IMR-90 (cell line): ENCODE measurements around the gene VHLL. TPM values are rescaled to one million over a fixed set of nuclear protein-coding genes. Genes with fewer than 3 reads are reported as not detected.

ENCODE experiments used
- ATAC-seq: fragments of 200-7000 bp; cut with Tn5 transposase; 2 replicates; pipeline ENCODE4 v1.9.1; 2020; ENCODE audit warnings: low read depth, mild to moderate bottlenecking, moderate library complexity
- BruUV-seq: library from RNA; stranded (reverse); fragments of 400-500 nt; replicated peaks from 2 replicates; lab custom pipeline; 2021; lab: Mats Ljungman, UMichigan
- CTCF ChIA-PET: fragments of 300-600 bp; formaldehyde crosslinking; extraction: SDS; loops from one replicate; lab custom pipeline; 2021; ENCODE audit warnings: antibody characterized with exemption; lab: Yijun Ruan, JAX
- POLR2A ChIA-PET: fragments of 300-600 bp; sonication (Branson Sonifier 250); formaldehyde crosslinking; loops from one replicate; lab custom pipeline; 2022; ENCODE audit warnings: antibody characterized with exemption; ENCODE audit not compliant: unreplicated experiment; lab: Charles Lee
- DNase-seq: peaks from one replicate; pipeline ENCODE4 v3.0.0; 2013
- H2AFZ ChIP-seq: replicated peaks from 2 replicates; pipeline ENCODE3; 2013; ENCODE audit warnings: low read length, mild to moderate bottlenecking; ENCODE audit not compliant: poor library complexity
- H2AK5ac ChIP-seq: 2 replicates; pipeline ENCODE4 v1.6.1; 2013; ENCODE audit warnings: low read depth, low read length, inconsistent platforms
- H2AK9ac ChIP-seq: replicated peaks from 2 replicates; pipeline ENCODE3; 2013; ENCODE audit warnings: mild to moderate bottlenecking, low read depth, low read length, moderate library complexity; ENCODE audit not compliant: poor library complexity
- H2BK120ac ChIP-seq: 2 replicates; pipeline ENCODE4 v1.6.1; 2013; ENCODE audit warnings: low read depth, low read length, inconsistent platforms
- H2BK15ac ChIP-seq: 3 replicates; pipeline ENCODE4 v1.6.1; 2013; ENCODE audit warnings: low read depth, low read length, inconsistent platforms
- H2BK20ac ChIP-seq: 2 replicates; pipeline ENCODE4 v1.6.1; 2013; ENCODE audit warnings: low read depth, mild to moderate bottlenecking, inconsistent platforms, low read length, moderate library complexity
- H2BK5ac ChIP-seq: 2 replicates; pipeline ENCODE4 v1.6.1; 2013; ENCODE audit warnings: mild to moderate bottlenecking, low read depth, low read length, inconsistent platforms; ENCODE audit not compliant: poor library complexity, severe bottlenecking
- H3K14ac ChIP-seq: replicated peaks from 2 replicates; pipeline ENCODE4 v1.6.1; 2013; ENCODE audit warnings: low read depth, low read length, inconsistent platforms
- H3K18ac ChIP-seq: 2 replicates; pipeline ENCODE4 v1.6.1; 2013; ENCODE audit warnings: low read depth, low read length, control low read depth
- H3K23ac ChIP-seq: 2 replicates; pipeline ENCODE4 v1.6.1; 2013; ENCODE audit warnings: low read depth, low read length, inconsistent platforms
- H3K27ac ChIP-seq: 2 replicates; pipeline ENCODE4 v1.5.1; 2013; ENCODE audit warnings: mild to moderate bottlenecking, control low read depth, low read length; ENCODE audit not compliant: insufficient read depth
- H3K27me3 ChIP-seq: 2 replicates; pipeline ENCODE4 v1.6.1; 2013; ENCODE audit warnings: low read length; ENCODE audit not compliant: control insufficient read depth, insufficient read depth
- H3K36me3 ChIP-seq: 2 replicates; pipeline ENCODE4 v1.6.1; 2013; ENCODE audit warnings: low read length, mixed read lengths; ENCODE audit not compliant: control insufficient read depth, insufficient read depth
- H3K4ac ChIP-seq: 2 replicates; pipeline ENCODE4 v1.6.1; 2013; ENCODE audit warnings: low read depth, low read length, inconsistent platforms
- H3K4me1 ChIP-seq: 2 replicates; pipeline ENCODE4 v1.6.1; 2013; ENCODE audit warnings: low read length, mixed read lengths; ENCODE audit not compliant: control insufficient read depth, insufficient read depth
- H3K4me2 ChIP-seq: 2 replicates; pipeline ENCODE4 v1.6.1; 2013; ENCODE audit warnings: low read depth, mild to moderate bottlenecking, control low read depth, low read length, moderate library complexity
- H3K4me3 ChIP-seq: 2 replicates; pipeline ENCODE4 v1.5.1; 2013; ENCODE audit warnings: low read depth, mild to moderate bottlenecking, control low read depth, low read length, moderate library complexity; ENCODE audit not compliant: insufficient read depth
- H3K56ac ChIP-seq: 2 replicates; pipeline ENCODE4 v1.6.1; 2013; ENCODE audit warnings: low read length, inconsistent platforms; ENCODE audit not compliant: insufficient read depth; ENCODE audit errors: extremely low read depth
- H3K79me1 ChIP-seq, 2 experiments: 2 replicates each; pipeline ENCODE4 v1.6.1; 2013; ENCODE audit warnings: low read length in 2 of 2, inconsistent platforms in 1 of 2, low read depth in 1 of 2
- H3K9ac ChIP-seq: 2 replicates; pipeline ENCODE4 v1.6.1; 2013; ENCODE audit warnings: low read depth, low read length, control low read depth
- H3K9me1 ChIP-seq: 2 replicates; pipeline ENCODE4 v1.6.1; 2013; ENCODE audit warnings: low read length, inconsistent platforms; ENCODE audit not compliant: insufficient read depth
- H3K9me3 ChIP-seq: 2 replicates; pipeline ENCODE4 v1.6.1; 2013; ENCODE audit warnings: low read length; ENCODE audit not compliant: control insufficient read depth, insufficient read depth
- H4K20me1 ChIP-seq: 2 replicates; pipeline ENCODE4 v1.6.1; 2013; ENCODE audit warnings: low read length, inconsistent platforms; ENCODE audit not compliant: insufficient read depth
- H4K5ac ChIP-seq: 2 replicates; pipeline ENCODE4 v1.6.1; 2013; ENCODE audit warnings: mild to moderate bottlenecking, low read depth, low read length, control low read depth
- H4K8ac ChIP-seq, 2 experiments: 2 replicates each; pipeline ENCODE4 v1.6.1; 2013; ENCODE audit warnings: low read depth in 2 of 2, low read length in 2 of 2, control low read depth in 1 of 2, inconsistent platforms in 1 of 2
- H4K91ac ChIP-seq: 2 replicates; pipeline ENCODE4 v1.6.1; 2013; ENCODE audit warnings: low read depth, low read length, inconsistent platforms; ENCODE audit not compliant: insufficient read depth
- CEBPB ChIP-seq: IDR thresholded peaks from 2 replicates; pipeline ENCODE4 v1.6.1; 2012; ENCODE audit warnings: low read depth, low read length, improper control_type of control experiment
- MAFK ChIP-seq: IDR thresholded peaks from 2 replicates; pipeline ENCODE4 v1.6.1; 2012; ENCODE audit warnings: low read depth, low read length, improper control_type of control experiment
- NFE2L2 ChIP-seq: fragments of 150-350 bp; IDR thresholded peaks from 2 replicates; pipeline ENCODE4 v1.6.1; 2016; ENCODE audit warnings: low read depth, mild to moderate bottlenecking, low read length
- RCOR1 ChIP-seq: IDR thresholded peaks from 2 replicates; pipeline ENCODE4 v1.6.1; 2012; ENCODE audit warnings: mild to moderate bottlenecking, low read length, improper control_type of control experiment; ENCODE audit not compliant: insufficient replicate concordance
- WGBS, 2 experiments: methylation state at CpG; one replicate each; pipeline versions ENCODE4 v1.1.5 to v1.1.7; 2013; ENCODE audit warnings: missing lambda C conversion rate in 2 of 2; ENCODE audit not compliant: insufficient read length in 1 of 2; ENCODE audit errors: extremely low coverage in 2 of 2; 5-methylcytosine and 5-hydroxymethylcytosine counted together
- dilution Hi-C: fragments of 300-500 bp; cut with HindIII; formaldehyde crosslinking; loops from one replicate; pipeline ENCODE4 v1.14.3; 2018; ENCODE audit warnings: low sequenced_read_pairs; ENCODE audit not compliant: unreplicated experiment
- in situ Hi-C: fragments of 300-500 bp; cut with MboI; formaldehyde crosslinking; loops from 3 replicates; pipeline ENCODE4 v1.14.3; 2019; ENCODE audit warnings: low sequenced_read_pairs, inconsistent platforms, mixed read lengths
- intact Hi-C: fragments of 100-400 bp; cut with micrococcal nuclease; formaldehyde crosslinking; loops from 2 replicates; pipeline ENCODE4 v1.10.0; 2022
- polyA plus RNA-seq, 3 experiments: library from polyadenylated mRNA; depleted of rRNA; stranded (reverse); fragments of >200 nt; gene quantifications; 2 replicates each; pipeline ENCODE4 v1.2.3, GENCODE V29; 2012; ENCODE audit warnings: low replicate concordance in 1 of 3
- total RNA-seq: library from RNA; depleted of rRNA; stranded (reverse); fragments of >200 nt; gene quantifications from 2 replicates; pipeline ENCODE4 v1.2.3, GENCODE V29; 2012

Gene VHLL
- total and polyA plus RNA-seq, 2 of the 4 experiments (the other 2 are of a cell fraction), result not detected

GRCh38 chr1:156337052-156337887 is 38.2 kb upstream of the VHLL start (continued):
- TF ChIP-seq RCOR1, result no peak
- no peak for TF ChIP-seq CEBPB

GRCh38 chr1:156336242-156336641 is 37.1 kb upstream of the VHLL start:
- no peak overlapping the region for H4K5ac ChIP-seq
- no peak overlapping the region for H2AFZ ChIP-seq
- no peak overlapping the region for H4K8ac ChIP-seq
- no peak overlapping the region for H3K23ac ChIP-seq
- no peaks in the 10 kb centered on the region for H3K27me3 ChIP-seq
- H4K91ac ChIP-seq, result no peak overlapping the region
- intact Hi-C loops, result no loop called here
- H3K9me3 ChIP-seq, result no peaks in the 10 kb centered on the region
- no peak overlapping the region for H2BK5ac ChIP-seq
- no TSS peak for BruUV-seq
- H2BK120ac ChIP-seq, result no peak overlapping the region
- dilution Hi-C loops, result no loop called here
- TF ChIP-seq RCOR1 (no peak), NFE2L2 (no peak), MAFK (no peak)
- WGBS, 2 experiments, result no CpG with 5 or more reads among the region's 4 CpGs
- peaks cover 9 to 53% of the 10 kb centered on the region in 2 experiments for H3K79me1 ChIP-seq
- no peak overlapping the region for H3K4me3 ChIP-seq
- no peak overlapping the region for H2BK20ac ChIP-seq
- no peaks in the 10 kb centered on the region; the same call in 1 of the 2 replicates for H3K4me1 ChIP-seq
- H4K20me1 ChIP-seq, result peaks cover 13% of the 10 kb centered on the region
- H2AK5ac ChIP-seq, result no peak overlapping the region
- ATAC-seq (no peak), DNase-seq (no peak)
- no peak overlapping the region for H3K18ac ChIP-seq
- ChIA-PET POLR2A (no interaction called here), CTCF (interaction anchor here (0.6 kb wide), 1 partner anchor 165 kb away, joined by 4 read pairs; no protein-coding TSS in a partner anchor)
- no peak overlapping the region for H3K56ac ChIP-seq
- in situ Hi-C loops, result no loop called here
- no peaks in the 10 kb centered on the region; the same call in 1 of the 2 replicates for H3K9me1 ChIP-seq
- no peak overlapping the region for H2AK9ac ChIP-seq
- H3K36me3 ChIP-seq, result peaks cover 29% of the 10 kb centered on the region
- peak overlapping the region; percentile 52 for H3K4me2 ChIP-seq
- H3K27ac ChIP-seq, result no peak overlapping the region
- H3K14ac ChIP-seq, result no peak overlapping the region
- H2BK15ac ChIP-seq, result no peak overlapping the region
- no peak overlapping the region for H3K9ac ChIP-seq
- H3K4ac ChIP-seq, result no peak overlapping the region
